Measurements from ENCODE around the gene CECR2.
"Not testable (repeated sequence)": the region's sequence is repeated elsewhere in the genome, so short reads cannot be mapped to it uniquely, and the experiment has no call there.

CECR2 gene

GRCh38 chr22:17471886-17472535, 102.8 kb downstream of the CECR2 start:
- DNase-seq = no peak

- no peak for DNase-seq
Observed at GRCh38 chr22:17472932-17473331, 103.7 kb downstream of the CECR2 start.

GRCh38 chr22:17475318-17476230, 106.3 kb downstream of the CECR2 start:
- DNase-seq = no peak

DNA sequence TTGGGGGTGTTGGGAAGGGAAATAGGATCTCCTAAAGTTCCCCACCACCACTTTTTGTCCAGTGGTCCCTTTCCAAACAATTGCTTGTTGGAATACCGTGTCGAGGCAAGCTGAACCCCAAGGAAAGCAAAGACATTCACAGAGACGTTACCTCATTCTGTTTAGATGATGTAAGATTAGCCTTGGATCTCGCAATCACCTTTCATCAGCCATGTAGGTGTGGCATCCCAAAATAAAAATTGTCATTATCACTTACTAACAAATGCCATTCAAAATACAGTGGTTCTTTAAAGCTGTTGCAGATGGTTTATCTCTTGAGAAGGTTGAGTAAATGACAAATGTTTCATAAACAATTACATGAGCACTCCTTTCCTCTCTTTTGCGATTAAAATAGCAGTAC, 107.6 kb downstream of the CECR2 start:
- DNase-seq = no peak

- peak; percentile 84 for DNase-seq
Observed at GRCh38 chr22:17477391-17477833, 108.2 kb downstream of the CECR2 start.

DNA sequence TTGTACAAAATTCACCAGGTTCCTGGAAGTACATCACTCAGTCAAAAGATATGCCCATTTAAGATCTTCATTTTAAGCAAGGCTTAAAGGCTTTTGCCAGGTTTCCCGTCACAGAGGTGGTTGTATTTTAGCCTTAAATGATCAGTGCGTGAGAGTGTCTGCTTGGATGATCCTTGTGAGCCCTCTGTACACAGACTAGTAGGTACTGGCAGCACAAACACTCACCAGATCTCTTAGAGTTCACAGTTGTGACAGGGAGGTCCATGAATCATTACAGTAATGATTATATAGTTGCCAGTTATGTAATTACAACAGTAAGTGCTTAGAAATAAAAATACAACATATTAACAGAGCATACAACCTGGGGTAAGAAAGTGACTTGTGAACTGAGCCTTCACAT, 109.9 kb downstream of the CECR2 start:
- no peak for DNase-seq

- no peak for DNase-seq
Observed at GRCh38 chr22:17481424-17481823, 112.2 kb downstream of the CECR2 start.

DNA sequence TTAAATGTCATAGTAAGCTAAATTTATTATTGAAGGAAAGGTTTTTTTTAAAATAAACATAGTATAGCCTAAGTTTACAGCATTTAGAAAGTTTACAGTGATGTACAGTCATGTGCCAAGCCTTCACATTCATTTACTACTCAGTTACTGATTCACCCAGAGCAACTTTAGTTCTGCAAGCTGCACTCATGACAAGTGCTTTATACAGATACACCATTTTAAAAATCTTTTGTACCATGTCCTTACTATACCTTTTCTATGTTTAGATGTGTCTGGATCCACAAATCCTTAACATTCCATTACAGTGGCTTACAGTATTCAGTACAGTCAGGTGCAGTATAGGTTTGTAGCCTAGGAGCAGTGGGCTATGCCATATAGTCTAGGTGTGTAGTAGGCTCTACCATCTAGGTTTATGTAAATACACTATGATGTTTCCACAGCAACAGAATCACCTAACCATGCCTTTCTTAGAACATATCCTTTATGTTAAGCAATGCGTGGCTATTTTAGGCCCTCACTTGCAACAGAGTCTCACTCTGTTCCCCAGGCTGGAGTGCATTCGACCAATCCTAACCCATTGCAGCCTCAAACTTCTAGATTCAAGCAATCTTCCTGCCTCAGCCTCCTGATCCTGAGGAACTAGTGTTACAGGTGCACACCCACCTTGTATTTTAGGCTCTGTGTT, 114.6 kb downstream of the CECR2 start:
- no peak for DNase-seq

DNA sequence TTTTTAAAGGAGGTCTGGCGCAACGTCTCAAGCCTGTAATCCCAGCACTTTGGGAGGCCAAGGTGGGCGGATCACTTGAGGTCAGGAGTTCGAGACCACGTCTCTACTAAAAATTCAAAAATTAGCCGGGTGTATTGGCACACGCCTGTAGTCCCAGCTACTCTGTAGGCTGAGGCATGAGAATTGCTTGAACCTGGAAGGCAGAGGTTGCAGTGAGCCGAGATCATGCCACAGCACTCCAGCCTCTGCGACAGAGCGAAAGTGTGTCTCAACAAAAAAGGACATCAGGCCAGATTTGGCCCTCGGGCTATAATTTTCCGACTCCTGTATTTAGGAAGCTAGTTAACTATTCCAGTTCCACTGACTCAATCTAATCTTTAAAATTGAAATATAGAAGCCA, 115.3 kb downstream of the CECR2 start:
- no peak for DNase-seq

DNA sequence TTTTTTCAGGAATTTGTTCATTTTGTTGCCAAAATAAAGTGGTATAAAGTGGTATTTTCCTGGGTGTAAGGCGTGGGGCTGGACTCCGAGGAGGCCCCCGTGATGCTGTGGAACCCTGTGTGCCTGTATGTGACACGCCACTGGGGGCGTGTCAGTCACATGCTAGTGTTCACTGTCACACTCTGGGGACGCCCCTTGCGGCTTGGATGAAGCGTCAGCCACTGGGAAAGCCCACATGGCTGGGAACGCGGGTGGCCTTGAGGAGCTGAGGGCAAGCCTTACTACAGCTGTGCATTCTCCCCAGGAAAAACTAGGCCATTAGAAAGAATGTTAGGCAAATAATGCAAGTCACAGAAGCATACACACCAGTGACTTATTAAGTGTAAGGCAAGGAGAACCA, 117.1 kb downstream of the CECR2 start:
- DNase-seq = no peak

- DNase-seq = no peak
Observed at GRCh38 chr22:17486719-17487118, 117.5 kb downstream of the CECR2 start.

DNA sequence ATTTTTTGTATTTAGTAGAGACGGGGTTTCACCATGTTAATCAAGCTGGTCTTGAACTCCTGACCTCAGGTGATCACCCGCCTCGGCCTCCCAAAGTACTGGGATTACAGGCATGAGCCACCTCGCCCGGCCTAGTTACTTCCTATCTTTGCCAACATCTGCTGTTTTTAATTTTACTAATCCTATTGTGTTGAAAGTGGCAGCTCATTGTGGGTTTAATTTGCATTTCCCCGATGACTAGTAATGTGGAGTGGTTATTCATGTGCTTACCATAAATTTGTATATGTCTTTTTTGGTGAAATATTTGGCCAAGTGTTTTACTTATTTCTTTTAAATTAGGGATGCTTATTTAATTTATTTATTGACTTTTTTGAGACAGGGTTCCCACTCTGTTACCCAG, 119.8 kb downstream of the CECR2 start:
- DNase-seq = no peak

GRCh38 chr22:17491090-17491640, 121.9 kb downstream of the CECR2 start:
- DNase-seq = no peak

DNA sequence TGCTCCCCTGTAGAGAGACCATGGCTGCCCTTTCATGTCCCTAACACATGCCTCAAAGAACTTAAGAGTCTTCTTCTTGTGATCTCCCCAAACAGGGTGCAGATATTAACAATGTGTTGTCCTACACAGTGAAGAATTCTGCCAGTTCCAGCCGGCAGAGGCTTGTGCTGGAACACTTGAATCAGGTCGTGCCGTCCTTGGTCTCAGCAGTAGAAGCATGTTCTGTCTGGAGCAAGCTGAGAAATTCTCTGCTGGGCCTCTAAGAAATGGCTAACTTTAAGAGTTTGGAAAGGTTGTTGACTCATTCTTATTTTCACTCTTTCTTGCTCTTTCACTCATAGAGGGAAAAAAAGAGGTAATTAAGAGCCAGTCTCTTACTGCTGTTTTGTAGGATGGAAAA, 123.0 kb downstream of the CECR2 start:
- no peak for DNase-seq

GRCh38 chr22:17493419-17493981, 124.2 kb downstream of the CECR2 start:
- no peak for DNase-seq

- no peak for DNase-seq
Observed at GRCh38 chr22:17496841-17497240, 127.6 kb downstream of the CECR2 start.

DNA sequence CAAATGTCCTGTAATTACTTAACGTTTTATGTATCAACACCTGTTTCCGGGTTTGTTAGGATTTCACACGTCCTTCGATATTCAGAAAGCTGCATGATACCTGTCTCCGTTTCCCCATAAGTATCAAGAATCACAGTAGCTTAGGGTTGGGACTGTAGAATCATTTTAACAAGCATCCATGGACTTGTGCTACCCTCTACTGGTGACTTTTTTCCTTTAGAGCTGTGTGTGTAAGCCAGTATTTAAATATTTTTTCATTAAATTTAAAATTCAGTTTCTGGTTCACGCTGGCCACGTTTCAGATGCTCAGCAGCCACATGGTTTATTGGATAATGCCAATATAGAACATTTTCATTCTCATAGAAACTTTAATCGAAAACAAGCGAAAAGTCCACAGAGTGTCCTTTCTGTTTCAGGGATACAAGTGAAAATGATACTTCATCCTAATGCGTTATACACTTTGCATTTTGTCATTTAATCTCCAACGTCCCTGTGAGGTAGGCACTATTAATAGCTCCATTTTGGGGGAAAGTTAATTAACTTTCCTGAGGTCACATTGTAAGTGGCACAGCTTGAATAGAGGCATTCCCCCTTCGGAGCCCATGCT, 132.5 kb downstream of the CECR2 start:
- peak; percentile 66 for DNase-seq

DNA sequence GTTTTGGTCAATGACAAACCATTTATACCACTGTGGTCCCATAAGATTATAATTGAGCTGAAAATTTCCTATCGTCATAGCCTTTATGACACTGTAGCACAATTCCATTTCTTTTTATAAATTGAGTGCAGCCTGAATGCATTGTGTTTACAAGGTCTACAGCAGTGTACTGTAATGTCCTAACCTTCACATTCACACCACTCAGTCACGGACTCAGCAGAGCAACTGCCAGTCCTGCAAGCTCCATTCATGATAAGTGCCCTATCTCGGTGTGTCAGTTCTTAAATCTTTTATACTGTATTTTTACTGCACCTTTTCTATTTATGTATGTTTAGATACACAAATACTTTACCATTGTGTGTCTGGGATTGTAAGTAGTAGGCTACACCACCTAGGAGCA, 138.8 kb downstream of the CECR2 start:
- no peak for DNase-seq

DNA sequence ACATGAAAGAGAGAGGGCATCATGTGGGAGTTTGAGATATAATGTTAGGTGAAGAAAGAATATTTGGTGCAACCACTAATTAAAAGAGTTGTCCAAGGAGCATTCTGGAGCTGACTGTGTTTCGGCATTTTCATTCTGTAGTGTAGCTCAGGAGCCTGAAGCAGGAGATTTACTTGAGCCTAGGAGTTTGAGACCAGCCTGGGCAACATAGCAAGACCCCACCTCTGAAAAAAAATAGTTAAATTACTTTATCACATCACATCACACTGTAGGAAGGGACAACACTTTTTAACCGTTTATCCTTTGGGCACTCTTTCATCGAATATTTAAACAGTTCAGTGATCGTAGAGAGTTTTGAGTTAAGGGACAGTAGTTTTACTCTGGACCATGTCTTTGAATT, 143.7 kb downstream of the CECR2 start:
- no peak for DNase-seq

- DNase-seq = no peak
Observed at GRCh38 chr22:17513612-17514011, 144.4 kb downstream of the CECR2 start.

DNA sequence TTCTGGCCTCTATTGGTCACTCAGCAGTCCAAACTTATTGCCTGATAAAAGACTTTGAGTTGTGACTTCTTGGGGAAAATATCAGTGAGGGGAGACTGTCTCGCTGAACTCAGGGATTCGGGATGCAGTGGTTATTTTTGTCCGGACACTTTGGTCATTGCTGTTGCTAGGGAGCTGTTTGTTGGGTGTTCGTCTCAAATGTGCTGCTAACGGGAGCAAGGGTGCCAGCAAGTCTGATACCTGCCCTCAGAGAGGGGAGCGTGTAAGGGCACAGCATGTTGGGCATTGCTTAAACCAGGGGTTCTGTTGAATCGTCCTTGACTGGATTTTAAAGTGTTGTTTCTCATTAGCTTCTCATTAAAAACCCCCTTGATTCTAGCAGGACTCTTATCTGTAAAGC, 144.8 kb downstream of the CECR2 start:
- no peak for DNase-seq

DNA sequence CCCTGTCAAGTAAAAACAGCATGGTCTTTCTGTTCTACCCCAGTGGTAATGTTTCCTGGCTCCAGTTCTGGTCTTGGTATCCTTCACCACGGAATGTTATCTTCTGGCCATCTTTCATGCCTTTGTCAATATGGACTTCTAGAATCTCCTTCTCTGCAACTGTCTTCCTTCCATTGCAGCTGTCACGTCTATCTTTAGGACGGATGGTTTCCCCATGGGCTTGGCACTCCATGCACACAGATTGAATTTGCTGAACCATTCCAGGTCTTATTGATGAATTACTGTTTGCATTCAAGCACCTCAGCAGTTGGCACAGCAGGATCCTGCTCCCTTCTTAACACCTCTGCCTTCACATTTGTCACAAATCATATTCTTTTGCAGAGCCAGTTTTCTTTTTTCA, 149.1 kb downstream of the CECR2 start:
- DNase-seq = no peak

DNA sequence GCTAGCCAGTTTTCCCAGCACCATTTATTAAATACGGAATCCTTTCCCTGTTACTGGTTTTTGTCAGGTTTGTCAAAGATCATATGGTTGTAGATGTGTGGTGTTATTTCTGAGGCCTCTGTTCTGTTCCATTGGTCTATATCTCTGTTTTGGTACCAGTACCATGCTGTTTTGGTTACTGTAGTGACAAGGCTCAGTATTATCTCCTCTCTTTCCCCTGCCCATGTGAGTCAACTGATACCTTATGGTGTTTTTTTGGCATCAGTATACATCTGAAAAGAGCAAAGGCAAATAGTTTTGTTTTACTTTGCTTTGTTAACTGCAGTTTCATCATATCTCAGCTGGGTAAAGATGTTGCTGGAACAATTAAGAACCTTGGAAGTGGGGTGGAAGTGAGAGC, 152.7 kb downstream of the CECR2 start:
- DNase-seq = not testable (repeated sequence)
